GM18498 (cell line): ENCODE data around the gene ASS1.

ENCODE experiments used
- ATAC-seq: cut with Tn5 transposase; IDR thresholded peaks from one replicate; pipeline ENCODE4 v1.9.1; 2021; ENCODE audit warnings: mild to moderate bottlenecking, moderate library complexity; ENCODE audit not compliant: unreplicated experiment

ASS1 gene

GRCh38 chr9:130471411-130472183 is 26.8 kb downstream of the ASS1 start:
- ATAC-seq: no peak

GRCh38 chr9:130472184-130472705 is 27.5 kb downstream of the ASS1 start:
- ATAC-seq: no peak

- no peak for ATAC-seq
These were observed 28.2 kb downstream of the ASS1 start for GRCh38 chr9:130473009-130473408.

- ATAC-seq: no peak
These were observed 28.8 kb downstream of the ASS1 start for GRCh38 chr9:130473566-130473965.

- ATAC-seq: no peak
These were observed 29.3 kb downstream of the ASS1 start for GRCh38 chr9:130474106-130474505.

GRCh38 chr9:130476151-130476730 is 31.5 kb downstream of the ASS1 start:
- ATAC-seq: no peak

GRCh38 chr9:130477564-130477963 is 32.8 kb downstream of the ASS1 start:
- ATAC-seq: no peak

- no peak for ATAC-seq
These were observed 33.4 kb downstream of the ASS1 start for GRCh38 chr9:130478152-130478551.

GRCh38 chr9:130478736-130479575 is 34.2 kb downstream of the ASS1 start:
- ATAC-seq: no peak

GRCh38 chr9:130479587-130479986 is 34.8 kb downstream of the ASS1 start:
- no peak for ATAC-seq

- no peak for ATAC-seq
These were observed 35.9 kb downstream of the ASS1 start for GRCh38 chr9:130480673-130481072.

- ATAC-seq: no peak
These were observed 37.7 kb downstream of the ASS1 start for GRCh38 chr9:130482463-130482862.

GRCh38 chr9:130483371-130483971 is 38.7 kb downstream of the ASS1 start:
- ATAC-seq: no peak

- no peak for ATAC-seq
These were observed 39.8 kb downstream of the ASS1 start for GRCh38 chr9:130484362-130485072.

- no peak for ATAC-seq
These were observed 41.3 kb downstream of the ASS1 start for GRCh38 chr9:130486103-130486502.

GRCh38 chr9:130487500-130487899 is 42.7 kb downstream of the ASS1 start:
- no peak for ATAC-seq

GRCh38 chr9:130488621-130489330 is 44.0 kb downstream of the ASS1 start:
- no peak for ATAC-seq

- ATAC-seq: no peak
These were observed 46.2 kb downstream of the ASS1 start for GRCh38 chr9:130490981-130491380.

- no peak for ATAC-seq
These were observed 47.2 kb downstream of the ASS1 start for GRCh38 chr9:130491830-130492482.
